Measurements from ENCODE around the gene E2F7.

E2F7 gene

DNA sequence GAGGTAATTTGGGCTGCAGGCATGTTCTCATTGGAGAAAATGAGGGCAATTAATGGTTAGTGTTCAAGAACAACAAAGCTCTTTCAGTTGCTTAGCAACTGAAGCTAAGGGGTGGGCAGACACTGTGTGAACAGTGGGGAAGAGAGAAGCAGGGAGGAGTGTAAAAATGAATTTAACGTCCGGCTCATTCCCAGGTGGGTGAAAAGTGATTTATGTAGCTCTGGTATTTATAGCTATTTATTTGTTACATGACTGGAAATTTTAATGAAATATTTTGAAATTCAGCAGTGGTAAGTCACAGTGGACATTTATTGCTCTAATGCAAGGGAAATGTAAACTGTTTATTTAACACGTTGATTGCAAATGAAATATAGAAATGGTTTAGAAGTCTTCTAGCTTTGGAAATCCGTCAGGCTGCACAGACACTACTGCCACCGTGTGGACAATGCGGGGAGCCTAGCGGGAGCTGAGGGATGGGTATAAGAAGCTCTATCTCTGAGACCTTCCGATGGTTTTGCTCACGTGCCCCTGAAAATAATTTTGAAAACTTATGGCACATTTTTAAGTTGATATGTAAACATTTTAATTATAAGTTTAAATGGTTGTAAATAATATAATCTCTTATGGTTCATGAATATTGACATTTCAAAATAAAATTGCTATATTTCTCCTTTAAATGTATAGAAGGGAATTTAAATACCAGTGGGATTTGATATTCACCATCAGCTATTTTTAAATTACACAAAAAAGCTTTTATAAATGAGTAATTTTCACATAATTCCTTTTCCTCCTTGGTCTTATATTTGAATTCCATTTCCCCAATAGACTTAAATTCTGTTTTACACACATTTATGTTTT, 54.4 kb downstream of the E2F7 start:
- Histone ChIP-seq H3K27ac (ENCODE audit: low read depth, low read length) (no peak overlapping the region), H3K4me2 (ENCODE audit: low read length) (peak overlapping the region; percentile 29; the same call in 1 of the 2 replicates), H3F3A (ENCODE audit: control insufficient read depth, insufficient read depth) (no peaks in the 10 kb centered on the region), H3K27me3 (ENCODE audit: control insufficient read depth, low read length) (no peaks in the 10 kb centered on the region), H3K36me3 (ENCODE audit: control insufficient read depth, low read length) (no peaks in the 10 kb centered on the region), H3K79me2 (ENCODE audit: control insufficient read depth, low read length) (no peaks in the 10 kb centered on the region), H4K20me1 (ENCODE audit: control insufficient read depth, insufficient read depth, low read depth, low read length) (no peaks in the 10 kb centered on the region), H3K9me2 (replicated peaks; ENCODE audit: control insufficient read depth, low read length) (no peaks in the 10 kb centered on the region), H3K4me3 (ENCODE audit: low read length) (no peak overlapping the region), H3K9me3 (ENCODE audit: control insufficient read depth, insufficient read depth, low read length) (no peaks in the 10 kb centered on the region), H3K4me1 (ENCODE audit: control insufficient read depth, low read length) (0 out of 2 replicates have a peak, but pooled peaks cover 3% of the 10 kb centered on the region)
- TF ChIP-seq, protein P1, sequence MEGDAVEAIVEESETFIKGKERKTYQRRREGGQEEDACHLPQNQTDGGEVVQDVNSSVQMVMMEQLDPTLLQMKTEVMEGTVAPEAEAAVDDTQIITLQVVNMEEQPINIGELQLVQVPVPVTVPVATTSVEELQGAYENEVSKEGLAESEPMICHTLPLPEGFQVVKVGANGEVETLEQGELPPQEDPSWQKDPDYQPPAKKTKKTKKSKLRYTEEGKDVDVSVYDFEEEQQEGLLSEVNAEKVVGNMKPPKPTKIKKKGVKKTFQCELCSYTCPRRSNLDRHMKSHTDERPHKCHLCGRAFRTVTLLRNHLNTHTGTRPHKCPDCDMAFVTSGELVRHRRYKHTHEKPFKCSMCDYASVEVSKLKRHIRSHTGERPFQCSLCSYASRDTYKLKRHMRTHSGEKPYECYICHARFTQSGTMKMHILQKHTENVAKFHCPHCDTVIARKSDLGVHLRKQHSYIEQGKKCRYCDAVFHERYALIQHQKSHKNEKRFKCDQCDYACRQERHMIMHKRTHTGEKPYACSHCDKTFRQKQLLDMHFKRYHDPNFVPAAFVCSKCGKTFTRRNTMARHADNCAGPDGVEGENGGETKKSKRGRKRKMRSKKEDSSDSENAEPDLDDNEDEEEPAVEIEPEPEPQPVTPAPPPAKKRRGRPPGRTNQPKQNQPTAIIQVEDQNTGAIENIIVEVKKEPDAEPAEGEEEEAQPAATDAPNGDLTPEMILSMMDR (IDR thresholded peaks at IDR 0.05; ENCODE audit: low read depth, low read length, poor library complexity, severe bottlenecking): peak; percentile 86
- TF ChIP-seq EZH2phosphoT487 (IDR thresholded peaks at IDR 0.05; ENCODE audit: borderline replicate concordance, low read length): no peak

DNA sequence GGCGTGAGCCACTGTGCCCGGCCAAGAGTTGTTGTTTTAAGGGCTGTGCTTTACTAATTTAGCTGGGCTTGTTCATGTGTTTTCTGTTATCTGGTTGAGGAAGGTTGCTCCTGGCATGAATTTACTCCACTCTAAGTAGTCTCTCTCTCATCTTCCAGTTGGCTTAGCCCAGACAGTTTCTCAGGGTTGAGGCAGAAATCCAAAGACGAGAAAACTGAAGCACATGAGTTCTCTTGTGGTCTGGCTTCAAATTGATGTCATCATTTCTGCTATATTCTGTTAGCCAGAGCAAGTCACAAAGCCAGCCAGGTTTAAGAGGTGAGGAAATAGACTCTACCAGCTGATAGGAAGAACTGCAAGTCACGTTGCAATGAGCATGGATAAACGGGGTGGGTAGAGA, 57.9 kb downstream of the E2F7 start:
- TF ChIP-seq, protein P1 (IDR thresholded peaks at IDR 0.05; ENCODE audit: low read depth, low read length, poor library complexity, severe bottlenecking): no peak
- no peak for TF ChIP-seq EZH2phosphoT487 (IDR thresholded peaks at IDR 0.05; ENCODE audit: borderline replicate concordance, low read length)
- Histone ChIP-seq H3K9me3 (ENCODE audit: control insufficient read depth, insufficient read depth, low read length) (no peaks in the 10 kb centered on the region), H3F3A (ENCODE audit: control insufficient read depth, insufficient read depth) (no peaks in the 10 kb centered on the region), H3K4me1 (ENCODE audit: control insufficient read depth, low read length) (0 out of 2 replicates have a peak, but pooled peaks cover 3% of the 10 kb centered on the region), H3K4me3 (ENCODE audit: low read length) (no peak overlapping the region), H3K27me3 (ENCODE audit: control insufficient read depth, low read length) (peaks cover 7% of the 10 kb centered on the region; the same call in 1 of the 2 replicates), H3K27ac (ENCODE audit: low read depth, low read length) (no peak overlapping the region), H3K4me2 (ENCODE audit: low read length) (no peak overlapping the region), H4K20me1 (ENCODE audit: control insufficient read depth, insufficient read depth, low read depth, low read length) (no peaks in the 10 kb centered on the region), H3K9me2 (replicated peaks; ENCODE audit: control insufficient read depth, low read length) (no peaks in the 10 kb centered on the region), H3K79me2 (ENCODE audit: control insufficient read depth, low read length) (no peaks in the 10 kb centered on the region), H3K36me3 (ENCODE audit: control insufficient read depth, low read length) (no peaks in the 10 kb centered on the region)

DNA sequence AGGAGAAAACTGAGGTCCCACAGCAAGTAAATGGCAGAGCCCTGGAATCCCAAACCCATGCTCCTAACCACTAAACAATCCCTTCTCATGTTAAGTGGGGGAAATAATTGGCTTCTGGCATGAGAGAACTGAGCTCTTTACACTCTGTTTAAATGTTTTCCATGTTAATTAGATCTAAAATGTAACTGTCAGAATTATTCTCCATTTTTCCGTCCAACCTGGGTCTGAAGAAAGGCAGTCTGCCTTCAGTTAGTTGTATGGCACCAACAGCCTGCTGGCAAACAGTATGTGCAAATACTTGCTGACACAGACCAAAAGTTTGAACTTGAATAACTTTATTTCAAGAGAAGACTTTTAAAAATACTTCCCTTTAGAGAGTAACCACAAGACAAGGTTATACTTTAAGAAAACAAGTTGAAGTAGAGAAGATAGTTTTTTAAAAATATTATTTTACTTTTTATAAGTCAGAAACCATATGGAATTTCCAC, 59.7 kb downstream of the E2F7 start:
- Histone ChIP-seq H3K36me3 (ENCODE audit: control insufficient read depth, low read length) (no peaks in the 10 kb centered on the region), H3K4me3 (ENCODE audit: low read length) (no peak overlapping the region), H3K27me3 (ENCODE audit: control insufficient read depth, low read length) (peaks cover 7% of the 10 kb centered on the region; the same call in 1 of the 2 replicates), H3K79me2 (ENCODE audit: control insufficient read depth, low read length) (no peaks in the 10 kb centered on the region), H3K4me1 (ENCODE audit: control insufficient read depth, low read length) (0 out of 2 replicates have a peak, but pooled peaks cover under 1% of the 10 kb centered on the region), H3K9me3 (ENCODE audit: control insufficient read depth, insufficient read depth, low read length) (no peaks in the 10 kb centered on the region), H3F3A (ENCODE audit: control insufficient read depth, insufficient read depth) (no peaks in the 10 kb centered on the region), H4K20me1 (ENCODE audit: control insufficient read depth, insufficient read depth, low read depth, low read length) (no peaks in the 10 kb centered on the region), H3K4me2 (ENCODE audit: low read length) (no peak overlapping the region), H3K9me2 (replicated peaks; ENCODE audit: control insufficient read depth, low read length) (no peaks in the 10 kb centered on the region), H3K27ac (ENCODE audit: low read depth, low read length) (no peak overlapping the region)
- TF ChIP-seq EZH2phosphoT487 (IDR thresholded peaks at IDR 0.05; ENCODE audit: borderline replicate concordance, low read length): no peak
- TF ChIP-seq, protein P1 (IDR thresholded peaks at IDR 0.05; ENCODE audit: low read depth, low read length, poor library complexity, severe bottlenecking): no peak

Data from DOHH2 (cell line).